Rectal smooth muscle tissue (tissue), 1 donor: ENCODE data around the gene MUC2.
"Not testable (repeated sequence)": the region's sequence is repeated elsewhere in the genome, so short reads cannot be mapped to it uniquely, and the experiment has no call there.

Experiments
- H3K27ac ChIP-seq: one replicate; pipeline ENCODE4 v1.7.0; 2013; ENCODE audit warnings: low read depth, low read length, inconsistent platforms
- H3K27me3 ChIP-seq: one replicate; pipeline ENCODE4 v1.7.0; 2013; ENCODE audit warnings: low read length; ENCODE audit not compliant: control insufficient read depth, insufficient read depth
- H3K36me3 ChIP-seq: one replicate; pipeline ENCODE4 v1.7.0; 2013; ENCODE audit warnings: low read length; ENCODE audit not compliant: control insufficient read depth, insufficient read depth
- H3K4me1 ChIP-seq: one replicate; pipeline ENCODE4 v1.7.0; 2013; ENCODE audit warnings: low read length; ENCODE audit not compliant: control insufficient read depth, insufficient read depth
- H3K4me3 ChIP-seq: one replicate; pipeline ENCODE4 v1.7.0; 2013; ENCODE audit warnings: low read length
- H3K9ac ChIP-seq: one replicate; pipeline ENCODE4 v1.7.0; 2013; ENCODE audit warnings: low read length

MUC2 gene

GRCh38 chr11:1106387-1106786 lies 31.7 kb downstream of the MUC2 start:
- no peaks in the 10 kb centered on the region for H3K27me3 ChIP-seq
- no peaks in the 10 kb centered on the region for H3K4me1 ChIP-seq
- no peak overlapping the region for H3K27ac ChIP-seq
- no peak overlapping the region for H3K4me3 ChIP-seq
- no peaks in the 10 kb centered on the region for H3K36me3 ChIP-seq
- H3K9ac ChIP-seq: no peak overlapping the region

- Histone ChIP-seq H3K36me3 (no peaks in the 10 kb centered on the region), H3K4me3 (no peak overlapping the region), H3K27me3 (no peaks in the 10 kb centered on the region), H3K9ac (no peak overlapping the region), H3K27ac (no peak overlapping the region), H3K4me1 (no peaks in the 10 kb centered on the region)
Measured at GRCh38 chr11:1107316-1108245, 32.9 kb downstream of the MUC2 start.

- Histone ChIP-seq H3K27ac (no peak overlapping the region), H3K36me3 (no peaks in the 10 kb centered on the region), H3K4me1 (no peaks in the 10 kb centered on the region), H3K9ac (no peak overlapping the region), H3K27me3 (no peaks in the 10 kb centered on the region), H3K4me3 (no peak overlapping the region)
Measured at GRCh38 chr11:1108246-1108900, 33.7 kb downstream of the MUC2 start.

- no peaks in the 10 kb centered on the region for H3K27me3 ChIP-seq
- no peak overlapping the region for H3K27ac ChIP-seq
- no peaks in the 10 kb centered on the region for H3K4me1 ChIP-seq
- no peak overlapping the region for H3K4me3 ChIP-seq
- H3K36me3 ChIP-seq: no peaks in the 10 kb centered on the region
- no peak overlapping the region for H3K9ac ChIP-seq
Measured at GRCh38 chr11:1109101-1109917, 34.6 kb downstream of the MUC2 start.

- H3K27ac ChIP-seq: no peak overlapping the region
- no peak overlapping the region for H3K9ac ChIP-seq
- H3K4me3 ChIP-seq: no peak overlapping the region
- H3K36me3 ChIP-seq: no peaks in the 10 kb centered on the region
- no peaks in the 10 kb centered on the region for H3K4me1 ChIP-seq
- H3K27me3 ChIP-seq: no peaks in the 10 kb centered on the region
Measured at GRCh38 chr11:1109918-1110705, 35.4 kb downstream of the MUC2 start.

GRCh38 chr11:1111545-1112212 lies 37.0 kb downstream of the MUC2 start:
- no peaks in the 10 kb centered on the region for H3K27me3 ChIP-seq
- H3K36me3 ChIP-seq: no peaks in the 10 kb centered on the region
- H3K9ac ChIP-seq: no peak overlapping the region

GRCh38 chr11:1112351-1113191 lies 37.9 kb downstream of the MUC2 start:
- H3K36me3 ChIP-seq: no peaks in the 10 kb centered on the region
- no peaks in the 10 kb centered on the region for H3K4me1 ChIP-seq
- no peaks in the 10 kb centered on the region for H3K27me3 ChIP-seq
- no peak overlapping the region for H3K4me3 ChIP-seq
- no peak overlapping the region for H3K27ac ChIP-seq
- H3K9ac ChIP-seq: no peak overlapping the region

More at GRCh38 chr11:1111545-1112212, 37.0 kb downstream of the MUC2 start:
- no peak overlapping the region for H3K27ac ChIP-seq
- H3K4me1 ChIP-seq: no peaks in the 10 kb centered on the region
- H3K4me3 ChIP-seq: no peak overlapping the region

- Histone ChIP-seq H3K27ac (no peak overlapping the region), H3K9ac (no peak overlapping the region), H3K4me1 (no peaks in the 10 kb centered on the region), H3K4me3 (no peak overlapping the region), H3K36me3 (no peaks in the 10 kb centered on the region), H3K27me3 (no peaks in the 10 kb centered on the region)
Measured at GRCh38 chr11:1113405-1114201, 38.9 kb downstream of the MUC2 start.

GRCh38 chr11:1115292-1115691 lies 40.6 kb downstream of the MUC2 start:
- H3K27me3 ChIP-seq, H3K36me3 ChIP-seq, H3K4me3 ChIP-seq, H3K9ac ChIP-seq, H3K4me1 ChIP-seq, H3K27ac ChIP-seq: not testable (repeated sequence)

- no peaks in the 10 kb centered on the region for H3K36me3 ChIP-seq
- H3K27ac ChIP-seq: no peak overlapping the region
- H3K4me3 ChIP-seq: no peak overlapping the region
- H3K27me3 ChIP-seq: no peaks in the 10 kb centered on the region
- no peaks in the 10 kb centered on the region for H3K4me1 ChIP-seq
- H3K9ac ChIP-seq: no peak overlapping the region
Measured at GRCh38 chr11:1116104-1116503, 41.4 kb downstream of the MUC2 start.
